UCSD-AML1 (cell line): Measurements from ENCODE around the gene SYNGAP1.
"Not testable (repeated sequence)": the region's sequence is repeated elsewhere in the genome, so short reads cannot be mapped to it uniquely, and the experiment has no call there.

ENCODE experiments used
- DNase-seq: peaks from one replicate; lab custom pipeline; 2025; ENCODE audit not compliant: unreplicated experiment; lab: John Stamatoyannopoulos, UW

Gene SYNGAP1

GRCh38 chr6:33419580-33420490 is at the start of gene SYNGAP1:
TSS of gene SYNGAP1 (plus strand) at chr6:33420065. CDS start at chr6:33420265, 200 bp downstream.
- DNase-seq, result no peak

GRCh38 chr6:33371901-33372300 is 48.0 kb upstream of the SYNGAP1 start:
- not testable (repeated sequence) for DNase-seq

GRCh38 chr6:33372526-33373123 is 47.2 kb upstream of the SYNGAP1 start:
- no peak for DNase-seq

GRCh38 chr6:33373960-33374910 is 45.6 kb upstream of the SYNGAP1 start:
- DNase-seq, result no peak

- DNase-seq, result no peak
Measured at GRCh38 chr6:33375143-33375671, 44.7 kb upstream of the SYNGAP1 start.

- DNase-seq, result no peak
Measured at GRCh38 chr6:33377171-33377570, 42.7 kb upstream of the SYNGAP1 start.

GRCh38 chr6:33379184-33379583 is 40.7 kb upstream of the SYNGAP1 start:
- not testable (repeated sequence) for DNase-seq

- DNase-seq, result no peak
Measured at GRCh38 chr6:33380272-33380981, 39.4 kb upstream of the SYNGAP1 start.

- no peak for DNase-seq
Measured at GRCh38 chr6:33383427-33384185, 36.3 kb upstream of the SYNGAP1 start.

- no peak for DNase-seq
Measured at GRCh38 chr6:33384581-33385020, 35.3 kb upstream of the SYNGAP1 start.

GRCh38 chr6:33390173-33390572 is 29.7 kb upstream of the SYNGAP1 start:
- DNase-seq, result no peak

GRCh38 chr6:33390767-33391277 is 29.0 kb upstream of the SYNGAP1 start:
- no peak for DNase-seq

- peak; percentile 100 for DNase-seq
Measured at GRCh38 chr6:33391278-33391921, 28.5 kb upstream of the SYNGAP1 start, which contains the start of gene KIFC1. TSS of gene KIFC1 (plus strand) at chr6:33391823. CDS start at chr6:33391986, 163 bp downstream.

- DNase-seq, result no peak
Measured at GRCh38 chr6:33391922-33392594, 27.8 kb upstream of the SYNGAP1 start.

GRCh38 chr6:33392595-33392948 is 27.3 kb upstream of the SYNGAP1 start:
- no peak for DNase-seq

GRCh38 chr6:33392979-33393378 is 26.9 kb upstream of the SYNGAP1 start:
- DNase-seq, result no peak

- no peak for DNase-seq
Measured at GRCh38 chr6:33397541-33397940, 22.3 kb upstream of the SYNGAP1 start.

- not testable (repeated sequence) for DNase-seq
Measured at GRCh38 chr6:33398601-33399000, 21.3 kb upstream of the SYNGAP1 start.
